Parathyroid adenoma (tissue), 2 donors: Measurements from ENCODE around the gene FZR1.

Experiments used
- H2AFZ ChIP-seq: fragments of 300-600 bp; sonication (generic); one replicate; pipeline ENCODE4 v1.7.0; 2017; ENCODE audit warnings: antibody characterized with exemption, mild to moderate bottlenecking
- H3K27ac ChIP-seq: fragments of 300-600 bp; sonication (generic); one replicate; pipeline ENCODE4 v1.7.0; 2017
- H3K27me3 ChIP-seq: fragments of 300-600 bp; sonication (generic); one replicate; pipeline ENCODE4 v1.7.0; 2017; ENCODE audit warnings: low read length; ENCODE audit not compliant: control insufficient read depth, insufficient read depth
- H3K36me3 ChIP-seq: fragments of 300-600 bp; sonication (generic); one replicate; pipeline ENCODE4 v1.7.0; 2017; ENCODE audit warnings: low read length; ENCODE audit not compliant: control insufficient read depth, insufficient read depth
- H3K4me1 ChIP-seq: fragments of 300-600 bp; sonication (generic); one replicate; pipeline ENCODE4 v1.7.0; 2017; ENCODE audit warnings: control low read depth
- H3K4me2 ChIP-seq: fragments of 300-600 bp; sonication (generic); one replicate; pipeline ENCODE4 v1.7.0; 2017; ENCODE audit warnings: low read length
- H3K4me3 ChIP-seq: fragments of 300-600 bp; sonication (generic); one replicate; pipeline ENCODE4 v1.7.0; 2017; ENCODE audit warnings: low read depth, low read length
- H3K79me2 ChIP-seq: fragments of 300-600 bp; sonication (generic); one replicate; pipeline ENCODE4 v1.7.0; 2017; ENCODE audit warnings: control low read depth
- H3K9ac ChIP-seq: fragments of 300-600 bp; sonication (generic); one replicate; pipeline ENCODE4 v1.7.0; 2017; ENCODE audit warnings: mild to moderate bottlenecking
- H3K9me3 ChIP-seq: fragments of 300-600 bp; sonication (generic); one replicate; pipeline ENCODE4 v1.7.0; 2017; ENCODE audit warnings: low read length; ENCODE audit not compliant: control insufficient read depth
- CTCF ChIP-seq: fragments of 300-600 bp; sonication (generic); IDR thresholded peaks from one replicate; pipeline ENCODE4 v1.7.0; 2017; ENCODE audit warnings: antibody characterized with exemption, mild to moderate bottlenecking
- donor health status: primary hyperparathyroidism.

FZR1 gene

GRCh38 chr19:3524078-3524842 lies 18.1 kb downstream of the FZR1 start:
- no peak overlapping the region for H2AFZ ChIP-seq
- TF ChIP-seq CTCF: no peak
- no peak overlapping the region for H3K27ac ChIP-seq
- H3K4me2 ChIP-seq: no peak overlapping the region
- H3K9ac ChIP-seq: no peak overlapping the region
- peaks cover 33% of the 10 kb centered on the region for H3K79me2 ChIP-seq
- no peaks in the 10 kb centered on the region for H3K9me3 ChIP-seq
- H3K36me3 ChIP-seq: no peaks in the 10 kb centered on the region
- no peaks in the 10 kb centered on the region for H3K4me1 ChIP-seq
- H3K27me3 ChIP-seq: no peaks in the 10 kb centered on the region
- H3K4me3 ChIP-seq: no peak overlapping the region

DNA sequence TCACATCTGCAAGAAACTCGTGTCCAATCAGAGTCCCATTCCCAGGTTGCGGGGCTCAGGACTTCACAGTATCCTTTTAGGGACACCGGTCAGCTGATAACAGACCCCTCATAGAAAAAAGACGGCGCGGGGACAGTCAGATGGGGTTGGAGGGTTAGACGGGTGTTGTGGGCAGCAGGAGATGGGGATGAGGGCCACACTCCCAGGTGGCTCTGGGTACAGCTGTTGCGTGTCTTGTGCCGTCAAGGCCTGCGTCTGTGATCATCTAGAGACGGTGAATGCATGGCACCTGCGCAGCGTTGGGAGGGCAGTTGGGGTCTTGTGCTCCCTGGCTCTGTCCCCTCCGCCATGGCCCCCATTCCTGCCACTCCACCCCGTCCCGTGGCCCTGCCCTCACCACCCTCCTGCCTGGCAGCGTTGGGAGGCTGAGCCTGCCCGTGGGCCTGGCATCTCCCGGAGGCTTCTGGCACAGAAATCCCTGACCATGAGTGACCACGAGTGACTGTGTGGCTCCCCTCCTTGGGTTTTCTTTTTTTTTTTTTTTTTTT lies 18.9 kb downstream of the FZR1 start:
- TF ChIP-seq CTCF: no peak
- H3K79me2 ChIP-seq: peaks cover 26% of the 10 kb centered on the region
- no peak overlapping the region for H3K27ac ChIP-seq
- no peaks in the 10 kb centered on the region for H3K4me1 ChIP-seq
- no peaks in the 10 kb centered on the region for H3K27me3 ChIP-seq
- H3K36me3 ChIP-seq: no peaks in the 10 kb centered on the region
- H3K4me2 ChIP-seq: no peak overlapping the region
- no peak overlapping the region for H2AFZ ChIP-seq
- H3K9ac ChIP-seq: no peak overlapping the region
- no peak overlapping the region for H3K4me3 ChIP-seq
- no peaks in the 10 kb centered on the region for H3K9me3 ChIP-seq

DNA sequence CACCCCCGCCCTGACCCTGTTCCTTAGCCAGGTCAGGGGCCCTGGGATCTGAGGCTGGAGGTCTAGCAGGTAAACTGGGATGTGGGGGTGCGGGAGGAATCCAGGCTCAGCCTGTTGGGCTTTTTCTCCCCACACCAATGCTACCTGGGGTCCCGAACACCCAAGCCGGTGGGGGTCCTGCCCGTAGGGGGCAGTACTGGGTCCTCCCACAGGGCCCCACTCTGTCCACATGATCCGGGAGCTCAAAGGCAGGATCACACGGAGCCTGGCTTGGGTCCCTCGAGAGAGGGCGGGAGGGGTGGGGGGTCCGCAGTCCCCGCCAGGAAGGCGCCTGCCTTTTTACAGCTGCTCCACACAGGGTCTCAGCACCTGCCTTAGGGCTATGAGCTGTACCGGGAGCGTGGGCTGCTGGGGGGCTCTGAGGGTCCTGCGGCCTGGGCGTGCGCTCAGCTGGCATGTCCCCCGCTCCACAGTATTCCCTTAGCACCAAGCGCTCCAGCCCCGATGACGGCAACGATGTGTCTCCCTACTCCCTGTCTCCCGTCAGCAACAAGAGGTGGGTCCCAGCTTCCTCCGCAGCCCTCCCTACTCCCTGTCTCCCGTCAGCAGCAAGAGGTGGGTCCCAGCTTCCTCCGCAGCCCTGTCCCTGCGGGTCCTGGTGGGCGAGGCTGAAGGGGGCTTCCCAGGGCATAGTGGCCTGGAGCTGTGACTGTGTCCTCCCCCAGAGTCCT lies 20.6 kb downstream of the FZR1 start:
- no peak overlapping the region for H3K4me2 ChIP-seq
- no peaks in the 10 kb centered on the region for H3K9me3 ChIP-seq
- peaks cover 15% of the 10 kb centered on the region for H3K79me2 ChIP-seq
- no peak overlapping the region for H2AFZ ChIP-seq
- H3K9ac ChIP-seq: no peak overlapping the region
- no peaks in the 10 kb centered on the region for H3K36me3 ChIP-seq
- H3K27me3 ChIP-seq: no peaks in the 10 kb centered on the region
- H3K4me3 ChIP-seq: no peak overlapping the region
- TF ChIP-seq CTCF: no peak
- no peak overlapping the region for H3K27ac ChIP-seq
- no peaks in the 10 kb centered on the region for H3K4me1 ChIP-seq

GRCh38 chr19:3527238-3527910 lies 21.3 kb downstream of the FZR1 start:
- Histone ChIP-seq H3K27me3 (no peaks in the 10 kb centered on the region), H3K36me3 (no peaks in the 10 kb centered on the region), H2AFZ (no peak overlapping the region), H3K4me3 (no peak overlapping the region), H3K27ac (no peak overlapping the region), H3K79me2 (peaks cover 12% of the 10 kb centered on the region), H3K9me3 (no peaks in the 10 kb centered on the region), H3K4me2 (no peak overlapping the region), H3K9ac (no peak overlapping the region), H3K4me1 (no peaks in the 10 kb centered on the region)
- no peak for TF ChIP-seq CTCF
